GM12872 (cell line): Measurements from ENCODE around the gene MARK2.

ENCODE experiments used
- TF ChIP-seq, protein P1 (sequence below): IDR thresholded peaks from 3 replicates; pipeline ENCODE4 v1.5.1; 2011; ENCODE audit warnings: low read depth, mild to moderate bottlenecking, low read length, moderate library complexity; ENCODE audit not compliant: insufficient read depth

Gene MARK2

GRCh38 chr11:63817758-63818498, 21.0 kb upstream of the MARK2 start:
- TF ChIP-seq, protein P1, sequence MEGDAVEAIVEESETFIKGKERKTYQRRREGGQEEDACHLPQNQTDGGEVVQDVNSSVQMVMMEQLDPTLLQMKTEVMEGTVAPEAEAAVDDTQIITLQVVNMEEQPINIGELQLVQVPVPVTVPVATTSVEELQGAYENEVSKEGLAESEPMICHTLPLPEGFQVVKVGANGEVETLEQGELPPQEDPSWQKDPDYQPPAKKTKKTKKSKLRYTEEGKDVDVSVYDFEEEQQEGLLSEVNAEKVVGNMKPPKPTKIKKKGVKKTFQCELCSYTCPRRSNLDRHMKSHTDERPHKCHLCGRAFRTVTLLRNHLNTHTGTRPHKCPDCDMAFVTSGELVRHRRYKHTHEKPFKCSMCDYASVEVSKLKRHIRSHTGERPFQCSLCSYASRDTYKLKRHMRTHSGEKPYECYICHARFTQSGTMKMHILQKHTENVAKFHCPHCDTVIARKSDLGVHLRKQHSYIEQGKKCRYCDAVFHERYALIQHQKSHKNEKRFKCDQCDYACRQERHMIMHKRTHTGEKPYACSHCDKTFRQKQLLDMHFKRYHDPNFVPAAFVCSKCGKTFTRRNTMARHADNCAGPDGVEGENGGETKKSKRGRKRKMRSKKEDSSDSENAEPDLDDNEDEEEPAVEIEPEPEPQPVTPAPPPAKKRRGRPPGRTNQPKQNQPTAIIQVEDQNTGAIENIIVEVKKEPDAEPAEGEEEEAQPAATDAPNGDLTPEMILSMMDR, result no peak

- TF ChIP-seq, protein P1, result no peak
These were observed 20.3 kb upstream of the MARK2 start for GRCh38 chr11:63818609-63819008.

GRCh38 chr11:63821411-63821810, 17.5 kb upstream of the MARK2 start:
- TF ChIP-seq, protein P1, result no peak

GRCh38 chr11:63826471-63827190, 12.3 kb upstream of the MARK2 start:
- TF ChIP-seq, protein P1, result no peak

GRCh38 chr11:63829823-63830489, 9.0 kb upstream of the MARK2 start:
- TF ChIP-seq, protein P1, result peak; percentile 46

- TF ChIP-seq, protein P1, result no peak
These were observed 7.6 kb upstream of the MARK2 start for GRCh38 chr11:63831326-63831725.

GRCh38 chr11:63832336-63832735, 6.6 kb upstream of the MARK2 start:
- TF ChIP-seq, protein P1, result no peak
